NT2/D1 (cell line): ENCODE results near the gene NTN4.

Experiments
- SUZ12 ChIP-seq: IDR thresholded peaks from 2 replicates; pipeline ENCODE4 v1.6.1; 2011; ENCODE audit not compliant: insufficient read length, insufficient read depth; ENCODE audit errors: extremely low read depth
- YY1 ChIP-seq: IDR thresholded peaks from 2 replicates; pipeline ENCODE4 v1.6.1; 2011; ENCODE audit not compliant: insufficient read length, insufficient read depth
- ZNF274 ChIP-seq: IDR thresholded peaks from 2 replicates; pipeline ENCODE4 v1.6.1; 2011; ENCODE audit warnings: mild to moderate bottlenecking, low read depth, low read length

GRCh38 chr12:95623554-95624170 is 166.9 kb downstream of the NTN4 start:
- no peak for TF ChIP-seq ZNF274
- no peak for TF ChIP-seq YY1
- TF ChIP-seq SUZ12, result no peak
